Measurements from ENCODE around the gene ODF4. TPM values are rescaled to one million over a fixed set of nuclear protein-coding genes. Genes with fewer than 3 reads are reported as not detected.

The ODF4 gene
- total RNA-seq, 1 donor from 2014 or later: not detected

DNA sequence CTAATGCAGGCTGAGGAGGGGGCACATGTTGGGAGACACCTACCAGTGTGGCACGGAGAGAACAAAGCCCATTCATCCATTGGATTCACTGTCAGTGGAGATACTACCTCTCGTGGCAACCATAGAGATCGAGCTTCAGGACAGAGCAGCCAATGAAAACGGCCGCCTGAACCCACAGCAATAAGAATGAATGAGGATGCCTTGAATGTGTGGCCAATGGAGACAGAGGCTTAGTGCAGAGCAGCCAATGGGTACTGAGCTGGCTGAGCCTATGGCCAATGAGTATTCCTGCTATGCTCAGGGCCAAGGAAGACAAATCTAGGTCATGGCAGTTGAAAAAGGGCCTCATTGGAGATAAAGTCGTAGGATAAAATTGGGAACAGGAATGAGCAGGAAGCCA lies 18.6 kb upstream of the ODF4 start:
- Mint-ChIP-seq H3K27ac (no peak overlapping the region), H3K27me3 (ENCODE audit: low read depth) (peaks cover 47% of the 10 kb centered on the region), H3K4me1 (peaks cover 2% of the 10 kb centered on the region), H3K4me3 (no peak overlapping the region), H3K9me3 (no peaks in the 10 kb centered on the region), H3K36me3 (no peaks in the 10 kb centered on the region)
- TF ChIP-seq, protein P1, sequence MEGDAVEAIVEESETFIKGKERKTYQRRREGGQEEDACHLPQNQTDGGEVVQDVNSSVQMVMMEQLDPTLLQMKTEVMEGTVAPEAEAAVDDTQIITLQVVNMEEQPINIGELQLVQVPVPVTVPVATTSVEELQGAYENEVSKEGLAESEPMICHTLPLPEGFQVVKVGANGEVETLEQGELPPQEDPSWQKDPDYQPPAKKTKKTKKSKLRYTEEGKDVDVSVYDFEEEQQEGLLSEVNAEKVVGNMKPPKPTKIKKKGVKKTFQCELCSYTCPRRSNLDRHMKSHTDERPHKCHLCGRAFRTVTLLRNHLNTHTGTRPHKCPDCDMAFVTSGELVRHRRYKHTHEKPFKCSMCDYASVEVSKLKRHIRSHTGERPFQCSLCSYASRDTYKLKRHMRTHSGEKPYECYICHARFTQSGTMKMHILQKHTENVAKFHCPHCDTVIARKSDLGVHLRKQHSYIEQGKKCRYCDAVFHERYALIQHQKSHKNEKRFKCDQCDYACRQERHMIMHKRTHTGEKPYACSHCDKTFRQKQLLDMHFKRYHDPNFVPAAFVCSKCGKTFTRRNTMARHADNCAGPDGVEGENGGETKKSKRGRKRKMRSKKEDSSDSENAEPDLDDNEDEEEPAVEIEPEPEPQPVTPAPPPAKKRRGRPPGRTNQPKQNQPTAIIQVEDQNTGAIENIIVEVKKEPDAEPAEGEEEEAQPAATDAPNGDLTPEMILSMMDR (IDR thresholded peaks at IDR 0.05; ENCODE audit: unreplicated experiment): no peak
- no peak for DNase-seq (ENCODE audit: low spot score in 2 of 2, unreplicated experiment in 2 of 2)

DNA sequence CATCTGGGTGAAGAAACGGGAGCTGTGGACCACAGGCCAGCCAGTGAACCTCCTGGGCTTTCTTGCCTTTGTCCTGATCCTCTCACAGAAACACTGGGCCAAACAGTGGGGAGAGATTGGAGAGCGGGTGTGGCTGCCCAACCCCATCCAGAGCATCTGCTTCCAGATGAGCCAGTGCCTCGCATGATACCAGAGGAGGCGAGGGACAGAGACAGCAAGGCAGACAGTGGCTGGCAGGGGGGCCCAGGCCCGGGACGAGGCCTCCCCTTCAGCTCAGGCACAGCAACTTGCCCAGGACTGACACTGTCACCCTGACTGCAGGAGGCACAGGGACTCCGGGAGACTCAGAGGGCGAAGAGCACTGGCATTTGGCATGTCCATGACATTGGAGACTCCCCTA lies 17.6 kb upstream of the ODF4 start:
- Mint-ChIP-seq H3K36me3 (no peaks in the 10 kb centered on the region), H3K4me3 (no peak overlapping the region), H3K4me1 (peaks cover 7% of the 10 kb centered on the region), H3K27ac (no peak overlapping the region), H3K9me3 (no peaks in the 10 kb centered on the region), H3K27me3 (ENCODE audit: low read depth) (peaks cover 46% of the 10 kb centered on the region)
- TF ChIP-seq, protein P1 (IDR thresholded peaks at IDR 0.05; ENCODE audit: unreplicated experiment): no peak
- no peak for DNase-seq (ENCODE audit: low spot score in 2 of 2, unreplicated experiment in 2 of 2)

DNA sequence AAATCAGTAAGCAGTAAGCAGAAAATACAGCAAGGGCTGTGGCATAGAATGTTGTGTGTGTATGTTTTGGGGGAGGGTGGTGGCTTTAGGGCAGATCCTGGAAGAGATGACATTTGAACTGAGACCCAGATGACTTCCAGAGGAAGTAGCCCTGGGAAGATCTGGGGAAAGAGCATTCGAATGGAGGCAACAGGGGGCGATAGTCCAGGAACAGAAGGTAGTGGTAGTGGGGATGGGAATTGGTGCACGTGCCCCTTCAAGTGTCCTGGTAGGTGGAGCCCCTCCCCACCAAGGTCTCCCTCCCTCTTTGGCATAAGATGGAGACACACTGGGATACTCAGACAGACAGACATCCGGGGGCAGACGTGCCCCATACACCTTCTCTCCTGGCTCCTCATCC lies 15.5 kb upstream of the ODF4 start:
- Mint-ChIP-seq H3K9me3 (no peaks in the 10 kb centered on the region), H3K36me3 (no peaks in the 10 kb centered on the region), H3K27me3 (ENCODE audit: low read depth) (peaks cover 37% of the 10 kb centered on the region), H3K27ac (no peak overlapping the region), H3K4me3 (no peak overlapping the region), H3K4me1 (peaks cover 7% of the 10 kb centered on the region)
- DNase-seq (ENCODE audit: low spot score in 2 of 2, unreplicated experiment in 2 of 2): no peak
- TF ChIP-seq, protein P1 (IDR thresholded peaks at IDR 0.05; ENCODE audit: unreplicated experiment): no peak

DNA sequence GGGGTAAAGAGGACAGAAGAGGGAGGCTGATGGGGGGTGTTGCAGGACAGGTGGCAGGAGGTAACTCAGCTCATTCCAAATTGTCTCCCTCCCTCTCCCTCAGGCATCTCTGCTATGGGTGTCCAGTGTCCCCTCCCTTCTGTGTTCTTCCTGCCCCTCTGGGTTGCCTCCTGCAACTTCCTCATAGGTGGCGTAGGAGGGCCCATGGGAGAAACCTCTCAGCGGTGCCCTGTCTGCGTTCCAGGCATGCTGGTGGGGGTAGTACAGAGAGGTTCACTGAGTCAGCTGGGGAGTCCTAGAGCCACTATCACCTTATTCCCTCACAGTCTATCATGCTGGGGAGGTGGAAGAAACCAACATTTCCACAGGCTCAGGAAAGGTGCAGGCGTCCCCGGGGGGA lies 14.7 kb upstream of the ODF4 start:
- no peak overlapping the region for H3K4me3 Mint-ChIP-seq

DNA sequence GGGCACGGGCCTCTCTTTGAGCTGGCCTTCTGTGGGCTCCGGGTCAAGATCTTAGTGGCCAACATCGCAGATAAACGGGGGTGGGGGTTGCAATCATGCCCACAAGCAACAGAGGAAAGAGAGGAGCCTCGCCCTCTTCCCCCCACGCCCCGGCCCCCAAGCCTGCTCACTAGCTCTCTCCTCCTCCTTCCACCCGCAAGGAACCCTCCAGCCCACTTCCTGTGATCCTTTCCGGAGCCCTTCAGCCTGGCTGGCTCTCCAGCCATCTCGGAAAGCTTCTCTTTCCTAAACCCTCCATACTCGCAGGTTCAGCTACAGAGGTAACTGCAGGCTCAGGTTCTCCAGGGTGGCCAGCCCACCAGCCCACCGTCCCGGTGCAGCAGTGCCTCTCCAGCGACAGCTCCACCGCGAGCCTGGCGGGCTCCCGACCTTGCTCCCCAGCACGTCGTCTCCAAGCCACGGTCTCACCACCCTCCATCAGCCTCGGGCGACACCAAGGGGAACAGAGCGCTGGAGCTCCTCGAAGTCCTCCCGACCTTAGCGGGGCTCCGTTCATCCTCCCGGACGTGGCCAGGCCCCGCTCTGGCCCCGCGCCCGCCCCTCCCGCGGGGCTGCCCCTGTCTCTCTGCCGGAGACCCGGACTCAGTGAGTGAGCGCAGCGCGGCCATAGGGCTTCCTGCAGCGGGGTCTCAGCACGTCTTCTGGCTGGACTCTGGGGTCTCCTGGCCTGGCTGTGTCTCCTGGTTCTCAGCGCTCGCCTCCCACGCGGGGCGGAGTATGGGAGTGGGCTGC lies 12.9 kb upstream of the ODF4 start:
- peak overlapping the region; percentile 73 for H3K4me3 Mint-ChIP-seq
- no peaks in the 10 kb centered on the region for H3K9me3 Mint-ChIP-seq
- peak overlapping the region; percentile 56 for H3K27ac Mint-ChIP-seq
- H3K36me3 Mint-ChIP-seq: no peaks in the 10 kb centered on the region
- H3K27me3 Mint-ChIP-seq (ENCODE audit: low read depth): peaks cover 31% of the 10 kb centered on the region
- peak in 1 of 2 experiments; percentile 64 for DNase-seq (ENCODE audit: low spot score in 2 of 2, unreplicated experiment in 2 of 2)
- peaks cover 7% of the 10 kb centered on the region for H3K4me1 Mint-ChIP-seq
- TF ChIP-seq, protein P1 (IDR thresholded peaks at IDR 0.05; ENCODE audit: unreplicated experiment): no peak

More for the DNA sequence above, 14.7 kb upstream of the ODF4 start:
- H3K4me1 Mint-ChIP-seq: peaks cover 7% of the 10 kb centered on the region
- H3K27ac Mint-ChIP-seq: no peak overlapping the region
- no peaks in the 10 kb centered on the region for H3K9me3 Mint-ChIP-seq
- TF ChIP-seq, protein P1 (IDR thresholded peaks at IDR 0.05; ENCODE audit: unreplicated experiment): no peak
- no peak for DNase-seq (ENCODE audit: low spot score in 2 of 2, unreplicated experiment in 2 of 2)
- peaks cover 35% of the 10 kb centered on the region for H3K27me3 Mint-ChIP-seq (ENCODE audit: low read depth)
- no peaks in the 10 kb centered on the region for H3K36me3 Mint-ChIP-seq

Measured in mesothelial cell of epicardium (in vitro differentiated cells).